Activated T-cell treated with anti-CD3 and anti-CD28 coated beads, Interleukin-2, amount 50 U/mL, for 4 hours (primary cell): Measurements from ENCODE around the gene POLE. TPM values are rescaled to one million over a fixed set of nuclear protein-coding genes. Genes with fewer than 3 reads are reported as not detected.

Experiments used
- ATAC-seq, 2 donors: fragments of 200-7000 bp; cut with Tn5 transposase; one replicate each; pipeline ENCODE4 v1.10.0; 2021
- DNase-seq: peaks from one replicate; pipeline ENCODE4 v3.0.0-alpha.2; 2020
- H3K27me3 Mint-ChIP-seq: one replicate; pipeline ENCODE4 v1.8.0; 2021; ENCODE audit warnings: low read depth, mixed read lengths
- H3K36me3 Mint-ChIP-seq: one replicate; pipeline ENCODE4 v1.8.0; 2022; ENCODE audit warnings: mixed read lengths; ENCODE audit not compliant: insufficient read depth
- H3K4me1 Mint-ChIP-seq: one replicate; pipeline ENCODE4 v1.8.0; 2021; ENCODE audit warnings: low read depth, mixed read lengths
- H3K4me3 Mint-ChIP-seq: one replicate; pipeline ENCODE4 v1.8.0; 2021; ENCODE audit warnings: mild to moderate bottlenecking, moderate library complexity, mixed read lengths
- H3K9me3 Mint-ChIP-seq: one replicate; pipeline ENCODE4 v1.8.0; 2021; ENCODE audit warnings: mixed read lengths
- total RNA-seq, 3 donors: library from RNA; stranded (reverse); gene quantifications; one replicate each; pipeline ENCODE4 v1.2.1, GENCODE V29; 2021

The POLE gene
- total RNA-seq, 3 donors from 2014 or later: 98.4 to 110 (median 101) TPM

GRCh38 chr12:132677492-132677891 is 9.7 kb downstream of the POLE start:
- ATAC-seq (no peak), DNase-seq (no peak)
- Mint-ChIP-seq H3K27me3 (no peaks in the 10 kb centered on the region), H3K36me3 (peaks cover 35% of the 10 kb centered on the region), H3K4me1 (peaks cover 2% of the 10 kb centered on the region), H3K9me3 (no peaks in the 10 kb centered on the region), H3K4me3 (no peak overlapping the region)

- ATAC-seq: no peak
- H3K36me3 Mint-ChIP-seq: peaks cover 38% of the 10 kb centered on the region
- H3K4me1 Mint-ChIP-seq: peaks cover 5% of the 10 kb centered on the region
- no peaks in the 10 kb centered on the region for H3K27me3 Mint-ChIP-seq
- H3K9me3 Mint-ChIP-seq: no peaks in the 10 kb centered on the region
- no peak overlapping the region for H3K4me3 Mint-ChIP-seq
- DNase-seq: no peak
Measured at GRCh38 chr12:132675757-132676432, 11.2 kb downstream of the POLE start.

GRCh38 chr12:132674561-132674960 is 12.6 kb downstream of the POLE start:
- ATAC-seq (no peak), DNase-seq (no peak)
- H3K27me3 Mint-ChIP-seq: no peaks in the 10 kb centered on the region
- peaks cover 5% of the 10 kb centered on the region for H3K4me1 Mint-ChIP-seq
- no peak overlapping the region for H3K4me3 Mint-ChIP-seq
- peaks cover 33% of the 10 kb centered on the region for H3K36me3 Mint-ChIP-seq
- no peaks in the 10 kb centered on the region for H3K9me3 Mint-ChIP-seq

GRCh38 chr12:132673288-132674179 is 13.6 kb downstream of the POLE start:
- Mint-ChIP-seq H3K36me3 (peaks cover 33% of the 10 kb centered on the region), H3K4me1 (peaks cover 5% of the 10 kb centered on the region), H3K4me3 (no peak overlapping the region), H3K9me3 (no peaks in the 10 kb centered on the region), H3K27me3 (no peaks in the 10 kb centered on the region)
- DNase-seq: no peak
- no peak for ATAC-seq

GRCh38 chr12:132672678-132673077 is 14.5 kb downstream of the POLE start:
- Mint-ChIP-seq H3K36me3 (peaks cover 33% of the 10 kb centered on the region), H3K9me3 (no peaks in the 10 kb centered on the region), H3K4me1 (peaks cover 5% of the 10 kb centered on the region), H3K4me3 (no peak overlapping the region), H3K27me3 (no peaks in the 10 kb centered on the region)
- no peak for DNase-seq
- no peak for ATAC-seq

DNA sequence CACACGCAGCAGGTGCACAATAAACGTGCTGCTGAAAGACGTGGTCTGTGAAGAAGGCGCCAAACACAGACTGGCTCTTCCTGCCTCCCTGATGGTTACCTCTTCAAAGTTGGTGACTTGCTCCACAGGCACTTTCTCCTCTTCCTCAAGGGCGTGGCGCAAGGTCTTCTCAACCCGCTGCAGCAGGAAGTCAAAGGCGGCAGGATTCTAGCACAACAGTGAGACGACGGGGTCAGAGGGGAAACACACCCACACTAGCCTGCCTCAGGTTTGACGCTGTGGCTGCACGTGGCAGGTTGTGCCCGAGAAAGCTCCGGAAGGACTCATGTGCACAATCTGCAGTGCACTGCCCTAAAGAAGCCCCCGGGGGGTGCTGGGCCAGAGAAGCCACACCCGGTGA is 15.0 kb downstream of the POLE start:
- Mint-ChIP-seq H3K9me3 (no peaks in the 10 kb centered on the region), H3K36me3 (peaks cover 33% of the 10 kb centered on the region)

GRCh38 chr12:132669166-132669879 is 17.8 kb downstream of the POLE start:
- H3K9me3 Mint-ChIP-seq: no peaks in the 10 kb centered on the region
- no peak overlapping the region for H3K4me3 Mint-ChIP-seq
- peaks cover 5% of the 10 kb centered on the region for H3K4me1 Mint-ChIP-seq
- DNase-seq (no peak), ATAC-seq (no peak)
- no peaks in the 10 kb centered on the region for H3K27me3 Mint-ChIP-seq
- peaks cover 40% of the 10 kb centered on the region for H3K36me3 Mint-ChIP-seq

More for the DNA sequence above, 15.0 kb downstream of the POLE start:
- Mint-ChIP-seq H3K27me3 (no peaks in the 10 kb centered on the region), H3K4me1 (peaks cover 5% of the 10 kb centered on the region), H3K4me3 (no peak overlapping the region)
- DNase-seq (no peak), ATAC-seq (no peak)

DNA sequence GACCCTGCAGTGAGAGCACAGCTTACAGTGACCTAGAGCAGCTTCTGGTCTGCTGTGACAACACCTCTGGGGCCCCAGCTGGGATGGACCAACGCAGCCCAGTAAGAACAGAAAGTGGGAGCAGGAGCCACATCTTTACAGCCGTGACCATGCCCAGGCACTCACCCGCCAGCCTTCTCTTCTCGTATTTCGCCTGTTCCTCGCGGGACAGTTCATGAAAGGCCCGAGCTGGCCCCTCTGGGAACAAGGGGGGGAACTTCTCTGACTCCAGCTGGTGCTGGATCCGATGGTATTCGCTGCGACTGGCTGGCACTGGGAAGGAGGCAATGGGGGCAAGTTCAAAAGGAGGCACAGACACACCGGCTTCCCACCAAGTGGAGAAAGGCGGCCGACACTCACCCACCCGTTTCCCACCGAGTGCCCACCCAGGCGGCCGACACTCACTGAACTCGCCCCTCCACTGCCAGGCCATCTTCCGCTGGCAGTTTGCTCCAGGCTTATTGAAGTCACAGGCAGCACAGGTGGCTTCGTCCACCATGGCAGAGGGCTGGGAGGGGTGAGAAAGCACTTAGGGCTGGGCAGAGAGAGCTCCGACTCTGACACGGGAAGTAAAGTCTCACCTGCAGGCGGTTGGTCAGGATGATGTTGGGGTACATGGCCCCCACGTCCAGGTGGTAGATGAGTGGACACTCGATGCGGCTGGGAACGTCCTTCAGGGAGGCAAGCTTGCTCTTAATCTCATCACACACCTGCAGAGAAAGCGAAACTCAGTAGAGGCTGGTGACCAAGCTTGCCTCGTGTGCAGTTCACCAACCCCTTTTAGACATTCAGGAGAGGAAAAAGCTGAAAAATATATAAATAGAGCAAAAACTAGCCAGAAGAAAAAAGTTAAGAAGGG is 18.7 kb downstream of the POLE start:
- DNase-seq (no peak), ATAC-seq (no peak)
- H3K9me3 Mint-ChIP-seq: no peaks in the 10 kb centered on the region
- no peaks in the 10 kb centered on the region for H3K27me3 Mint-ChIP-seq
- peaks cover 5% of the 10 kb centered on the region for H3K4me1 Mint-ChIP-seq
- peaks cover 41% of the 10 kb centered on the region for H3K36me3 Mint-ChIP-seq
- no peak overlapping the region for H3K4me3 Mint-ChIP-seq

- DNase-seq (no peak), ATAC-seq (no peak)
- peaks cover 52% of the 10 kb centered on the region for H3K36me3 Mint-ChIP-seq
- no peaks in the 10 kb centered on the region for H3K27me3 Mint-ChIP-seq
- peaks cover 2% of the 10 kb centered on the region for H3K4me1 Mint-ChIP-seq
- H3K4me3 Mint-ChIP-seq: no peak overlapping the region
- no peaks in the 10 kb centered on the region for H3K9me3 Mint-ChIP-seq
Measured at GRCh38 chr12:132665794-132666193, 21.3 kb downstream of the POLE start.

DNA sequence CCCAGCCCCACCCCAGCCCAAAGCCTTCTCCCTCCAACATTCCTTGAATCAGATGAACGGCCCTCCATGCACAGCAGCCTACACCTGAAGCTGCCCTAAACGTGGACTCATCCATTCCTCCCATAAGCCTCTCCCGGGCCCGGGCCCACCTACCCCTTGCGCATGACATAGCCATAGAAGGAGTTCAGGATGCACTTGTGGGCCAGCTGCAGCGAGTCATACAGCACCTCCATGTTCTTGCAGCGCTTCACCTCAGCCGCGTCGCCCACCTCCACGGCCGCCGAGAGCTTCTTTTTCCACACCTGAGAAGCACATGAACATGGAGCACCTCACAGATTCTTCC is 22.0 kb downstream of the POLE start:
- peaks cover 3% of the 10 kb centered on the region for H3K4me1 Mint-ChIP-seq
- DNase-seq: no peak
- peaks cover 54% of the 10 kb centered on the region for H3K36me3 Mint-ChIP-seq
- no peak for ATAC-seq
- no peak overlapping the region for H3K4me3 Mint-ChIP-seq
- H3K9me3 Mint-ChIP-seq: no peaks in the 10 kb centered on the region
- H3K27me3 Mint-ChIP-seq: no peaks in the 10 kb centered on the region

GRCh38 chr12:132664206-132665148 is 22.7 kb downstream of the POLE start:
- peaks cover 53% of the 10 kb centered on the region for H3K36me3 Mint-ChIP-seq
- H3K27me3 Mint-ChIP-seq: no peaks in the 10 kb centered on the region
- DNase-seq: no peak
- H3K4me3 Mint-ChIP-seq: no peak overlapping the region
- no peaks in the 10 kb centered on the region for H3K9me3 Mint-ChIP-seq
- H3K4me1 Mint-ChIP-seq: peaks cover 7% of the 10 kb centered on the region
- ATAC-seq: no peak

- Mint-ChIP-seq H3K4me1 (peaks cover 7% of the 10 kb centered on the region), H3K36me3 (peaks cover 54% of the 10 kb centered on the region), H3K9me3 (no peaks in the 10 kb centered on the region), H3K4me3 (no peak overlapping the region), H3K27me3 (no peaks in the 10 kb centered on the region)
- ATAC-seq: peak in 1 of 2 donors; percentile 25
- no peak for DNase-seq
Measured at GRCh38 chr12:132662901-132663755, 24.0 kb downstream of the POLE start.
